ENCODE measurements around the gene MXRA7.

GRCh38 chr17:76720211-76720610, 9.4 kb upstream of the MXRA7 start:
- TF ChIP-seq CTCF (IDR thresholded peaks at IDR 0.05), result no peak
- no peak for TF ChIP-seq POLR2AphosphoS5 (IDR thresholded peaks at IDR 0.05)
